HL-60 (cell line): Measurements from ENCODE around the gene NUCKS1.

Experiments used
- DNase-seq, 2 experiments: peaks; one replicate each; pipeline ENCODE4 v3.0.0-alpha.2; 2010 to 2020; ENCODE audit warnings: low read depth in 1 of 2, low spot score in 1 of 2
- H3K27ac ChIP-seq: fragments of 250-450 bp; sonication (Bioruptor Pico); replicated peaks from 2 replicates; pipeline ENCODE4 v1.5.1; 2020; ENCODE audit warnings: mild to moderate bottlenecking, moderate library complexity
- H3K27me3 ChIP-seq: fragments of 250-450 bp; sonication (Bioruptor Pico); 2 replicates; pipeline ENCODE4 v1.5.1; 2021; ENCODE audit warnings: mild to moderate bottlenecking, moderate library complexity; ENCODE audit not compliant: insufficient read depth, poor library complexity, severe bottlenecking
- H3K4me3 ChIP-seq: replicated peaks from 2 replicates; pipeline ENCODE4 v1.5.1; 2011; ENCODE audit warnings: mild to moderate bottlenecking, control low read depth, low read length; ENCODE audit not compliant: insufficient read depth
- CTCF ChIP-seq: IDR thresholded peaks from one replicate; pipeline ENCODE4 v1.5.1; 2011; ENCODE audit warnings: low read length, control low read depth, inconsistent platforms; ENCODE audit not compliant: insufficient read depth
- GABPA ChIP-seq: IDR thresholded peaks from 2 replicates; pipeline ENCODE4 v1.6.1; 2012; ENCODE audit warnings: low read depth
- POLR2AphosphoS5 ChIP-seq: IDR thresholded peaks from 2 replicates; pipeline ENCODE4 v1.6.1; 2012; ENCODE audit warnings: low read depth
- REST ChIP-seq: IDR thresholded peaks from 2 replicates; pipeline ENCODE4 v1.6.1; 2012; ENCODE audit warnings: low read depth; ENCODE audit not compliant: insufficient replicate concordance
- SPI1 ChIP-seq: IDR thresholded peaks from 2 replicates; pipeline ENCODE4 v1.6.1; 2012; ENCODE audit warnings: low read depth, mild to moderate bottlenecking, borderline replicate concordance

Gene NUCKS1

GRCh38 chr1:205676597-205676996, 73.4 kb downstream of the NUCKS1 start:
- TF ChIP-seq POLR2AphosphoS5 (no peak), REST (no peak), GABPA (no peak), CTCF (no peak), SPI1 (no peak)
- Histone ChIP-seq H3K27ac (no peak overlapping the region), H3K4me3 (no peak overlapping the region), H3K27me3 (peaks cover 14% of the 10 kb centered on the region)
- no peak for DNase-seq

GRCh38 chr1:205676002-205676401, 74.0 kb downstream of the NUCKS1 start:
- Histone ChIP-seq H3K4me3 (no peak overlapping the region), H3K27ac (no peak overlapping the region), H3K27me3 (peaks cover 9% of the 10 kb centered on the region)
- no peak for DNase-seq
- TF ChIP-seq REST (no peak), CTCF (no peak), POLR2AphosphoS5 (no peak), SPI1 (no peak), GABPA (no peak)

- TF ChIP-seq GABPA: no peak
- TF ChIP-seq POLR2AphosphoS5: no peak
- no peak for TF ChIP-seq CTCF
- TF ChIP-seq SPI1: no peak
- TF ChIP-seq REST: no peak
- Histone ChIP-seq H3K27ac (no peak overlapping the region), H3K4me3 (no peak overlapping the region), H3K27me3 (peaks cover 3% of the 10 kb centered on the region)
- no peak for DNase-seq
Measured at GRCh38 chr1:205675247-205675646, 74.7 kb downstream of the NUCKS1 start.
